ENCODE measurements around the gene NAP1L1.

GRCh38 chr12:76083246-76083903 is 1.1 kb downstream of the NAP1L1 start:
- TF ChIP-seq CTCF (IDR thresholded peaks at IDR 0.05 in 8 of 11, conservative IDR thresholded peaks at IDR 0.05 in 3 of 11) (no peak), POLR2A (IDR thresholded peaks at IDR 0.05) (no peak)
